ENCODE measurements around the gene PLEKHG2.
"Not testable (repeated sequence)": the region's sequence is repeated elsewhere in the genome, so short reads cannot be mapped to it uniquely, and the experiment has no call there.

Gene PLEKHG2
- 23.9 to 40.9 (median 30.6) reads per million in 4 experiments for total RNA-seq

DNA sequence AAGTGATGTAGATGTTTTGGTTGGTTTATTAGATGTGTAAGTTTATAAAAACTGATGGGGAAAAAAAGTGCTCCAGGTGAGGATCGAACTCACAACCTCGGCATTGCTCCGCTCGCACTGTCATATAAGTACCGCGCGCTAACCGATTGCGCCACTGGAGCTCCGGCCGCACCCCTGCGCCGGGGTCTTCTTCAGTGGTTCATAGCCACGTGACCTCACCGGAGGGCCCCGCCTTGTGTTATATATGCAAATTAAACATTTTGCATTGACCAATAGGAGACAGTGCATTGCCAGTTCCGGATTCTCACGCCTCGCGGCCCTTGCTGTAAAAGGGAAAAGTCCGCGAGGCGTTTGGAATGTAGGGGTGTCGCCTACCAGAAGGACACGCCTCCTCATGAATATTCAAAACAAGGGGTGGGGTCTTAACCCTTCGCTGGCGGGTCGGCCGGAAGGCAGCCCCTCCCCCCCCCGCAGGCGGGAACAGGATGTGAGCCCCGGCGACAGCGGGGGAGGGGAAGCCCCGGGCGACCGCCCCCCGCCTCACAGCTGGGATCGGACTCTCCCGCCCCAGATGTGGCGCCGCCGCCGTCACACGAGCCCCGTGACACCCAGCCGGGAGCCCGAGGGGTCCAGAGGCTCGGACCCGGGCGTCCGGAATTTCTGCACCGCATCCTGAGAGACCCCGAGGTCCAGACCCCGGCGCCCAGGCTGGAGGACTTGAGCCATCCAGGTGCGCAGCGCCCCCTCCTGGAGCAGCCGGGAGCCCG is at the start of gene PLEKHG2:
Gene PLEKHG2, plus strand, starts transcription at position 570 of the 767 bp plus-strand sequence. CDS start 1,418 bp downstream, outside the sequence.
- peak; percentile 94 for DNase-seq

DNA sequence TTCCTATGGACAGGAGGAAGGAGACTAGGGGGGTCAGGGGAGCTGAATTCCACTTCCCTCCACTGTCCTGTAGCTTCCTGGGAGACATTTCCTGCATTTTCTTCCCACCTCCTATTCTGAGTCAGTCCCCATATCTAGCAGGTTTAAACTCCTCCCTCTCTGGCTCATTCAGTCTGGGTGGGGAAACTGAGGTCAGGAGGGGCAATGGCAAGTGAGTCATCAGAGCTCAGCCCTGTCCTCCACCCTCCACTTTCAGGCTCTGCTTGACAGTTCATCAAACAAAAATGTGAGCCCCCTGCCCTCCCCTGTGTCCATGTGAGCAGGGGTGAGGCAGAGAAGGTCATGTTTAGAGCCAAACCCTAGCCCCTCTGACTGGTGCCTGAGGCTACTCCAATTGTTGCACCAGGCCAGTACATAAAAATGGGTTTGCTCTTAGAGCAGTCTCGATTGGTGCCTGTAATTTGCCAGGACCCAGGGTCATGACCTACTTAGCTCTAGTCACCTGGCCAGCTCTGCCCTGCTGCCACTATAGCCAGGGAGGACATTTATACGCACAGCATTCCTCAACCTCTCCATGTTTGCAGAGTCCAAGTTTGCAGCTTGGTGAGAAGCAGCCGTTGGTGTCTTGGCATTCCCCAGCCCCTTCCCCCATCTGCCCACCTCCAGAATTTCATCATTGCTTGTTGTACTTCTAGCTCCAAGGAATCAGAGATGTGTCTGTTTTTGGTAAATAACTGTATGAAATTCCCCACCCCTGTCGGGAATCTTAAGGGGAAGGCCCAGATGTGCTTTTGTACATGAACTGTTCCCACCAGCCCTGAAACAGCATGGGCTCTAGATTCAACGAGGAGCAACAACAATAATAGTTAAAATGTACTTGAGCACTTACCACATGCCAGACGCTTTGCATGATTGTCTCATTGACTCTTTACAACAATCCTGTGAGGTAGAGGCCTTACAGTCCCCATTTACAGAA is 49.5 kb upstream of the PLEKHG2 start:
- no peak for DNase-seq

DNA sequence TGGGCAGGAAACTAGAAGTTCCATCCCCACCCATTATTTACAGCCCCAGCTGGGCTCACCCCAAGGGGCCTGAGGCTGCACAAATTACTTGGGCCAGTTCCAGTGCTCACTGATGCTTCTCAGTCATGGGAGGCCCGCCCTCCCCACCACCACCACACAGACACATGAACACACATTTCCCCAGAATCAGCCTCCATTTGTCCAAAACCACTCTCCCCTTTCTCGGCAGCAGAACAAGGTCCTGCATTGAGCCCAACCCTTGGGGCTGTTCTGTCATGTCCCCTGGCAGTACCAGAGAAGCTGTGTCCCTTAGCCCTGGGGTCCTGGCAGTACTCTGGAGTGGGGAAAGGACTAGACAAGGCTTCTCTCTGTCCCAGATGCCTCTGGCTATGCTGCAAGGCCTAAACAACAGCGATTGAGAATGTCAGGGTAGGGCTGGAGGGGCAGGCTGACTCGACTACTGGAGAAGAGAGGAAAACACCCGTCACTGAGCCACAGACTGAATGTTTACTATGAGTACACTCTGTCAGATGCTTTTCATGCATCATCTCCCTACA is 48.5 kb upstream of the PLEKHG2 start:
- no peak for DNase-seq

- DNase-seq, result no peak
Observed at GRCh38 chr19:39365531-39365930, 46.9 kb upstream of the PLEKHG2 start.

GRCh38 chr19:39369200-39369599 is 43.3 kb upstream of the PLEKHG2 start:
- DNase-seq, result no peak

DNA sequence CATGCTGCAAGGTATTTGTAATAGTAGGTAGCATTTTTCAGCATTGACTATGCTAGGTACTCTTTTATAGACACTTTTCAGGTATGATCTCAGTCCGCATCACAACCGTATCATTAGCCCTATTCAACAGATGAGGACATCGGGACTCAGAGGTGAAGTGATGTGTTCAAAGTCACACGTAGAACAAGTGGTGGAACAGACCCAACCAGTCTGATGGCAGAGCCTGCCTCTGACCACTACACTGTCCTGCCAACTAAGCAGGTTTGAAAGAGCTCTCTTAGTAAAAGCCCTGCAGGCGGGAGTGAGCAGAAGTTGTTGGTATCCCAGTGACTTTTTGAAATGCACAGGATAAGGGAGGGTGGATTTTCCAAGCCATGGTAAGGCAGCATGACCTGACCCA is 41.7 kb upstream of the PLEKHG2 start:
- DNase-seq, result no peak

GRCh38 chr19:39372047-39372802 is 40.2 kb upstream of the PLEKHG2 start:
- DNase-seq, result no peak

- DNase-seq, result no peak
Observed at GRCh38 chr19:39372941-39373340, 39.5 kb upstream of the PLEKHG2 start.

DNA sequence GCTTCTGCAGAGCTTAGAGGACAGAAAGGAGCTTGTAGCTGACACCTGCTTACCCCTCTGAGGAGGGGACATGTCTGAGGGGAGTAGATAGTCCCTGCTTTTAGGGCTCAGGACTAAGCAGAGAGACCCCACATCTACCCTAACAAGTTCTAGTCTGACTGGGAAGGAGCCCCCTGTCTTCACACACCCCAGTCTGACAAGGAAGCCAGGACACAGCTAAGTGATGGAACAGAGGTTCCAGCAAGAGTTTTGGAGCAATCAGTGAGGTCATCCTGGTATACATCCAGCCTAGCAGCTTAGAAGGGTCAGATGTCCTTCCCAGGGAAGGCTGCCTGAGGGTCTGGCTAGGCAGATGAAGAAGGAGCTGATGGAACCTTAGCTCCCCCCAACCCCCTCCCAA is 36.5 kb upstream of the PLEKHG2 start:
- no peak for DNase-seq

DNA sequence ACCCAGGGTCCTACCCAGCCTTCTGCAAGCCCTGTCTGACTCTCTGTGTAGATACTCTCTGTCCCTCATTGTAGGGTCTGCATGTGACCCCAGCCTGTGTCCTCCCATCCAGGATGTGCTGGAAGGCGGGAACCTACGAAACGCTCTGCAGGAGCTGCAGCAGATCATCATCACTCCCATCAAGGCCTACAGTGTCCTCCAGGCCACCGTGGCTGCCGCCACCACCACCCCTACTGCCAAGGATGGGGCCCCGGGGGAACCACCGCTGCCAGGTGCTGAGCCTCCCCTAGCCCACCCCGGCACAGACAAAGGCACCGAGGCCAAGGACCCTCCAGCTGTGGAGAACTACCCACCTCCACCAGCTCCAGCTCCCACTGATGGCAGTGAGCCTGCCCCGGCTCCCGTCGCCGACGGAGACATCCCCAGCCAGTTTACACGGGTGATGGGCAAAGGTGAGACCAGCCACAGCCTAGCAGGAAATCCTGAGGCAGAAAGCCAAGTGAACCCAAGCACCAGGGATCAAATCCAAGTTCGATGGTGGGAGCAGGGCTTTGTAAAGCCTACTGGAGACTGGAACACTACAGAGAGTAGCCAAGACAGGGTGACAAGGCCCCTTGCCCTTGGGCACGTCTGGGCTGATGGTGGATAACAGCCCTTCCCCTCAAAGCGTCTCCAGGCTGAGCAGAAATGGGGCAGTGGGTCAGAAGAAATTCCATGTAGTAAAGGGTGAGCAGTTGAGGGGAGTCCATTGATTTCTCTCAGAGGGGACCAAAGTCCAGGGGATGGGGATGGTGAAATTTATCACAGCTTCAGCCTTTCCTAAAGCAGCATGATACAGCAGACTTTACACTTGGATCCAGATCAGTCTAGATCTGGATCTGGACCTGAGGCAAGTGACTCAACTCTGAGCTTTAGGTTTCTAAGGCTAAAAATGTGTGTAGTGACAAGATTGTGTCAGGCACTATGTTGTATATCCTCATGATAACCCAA is 34.8 kb upstream of the PLEKHG2 start:
- no peak for DNase-seq

DNA sequence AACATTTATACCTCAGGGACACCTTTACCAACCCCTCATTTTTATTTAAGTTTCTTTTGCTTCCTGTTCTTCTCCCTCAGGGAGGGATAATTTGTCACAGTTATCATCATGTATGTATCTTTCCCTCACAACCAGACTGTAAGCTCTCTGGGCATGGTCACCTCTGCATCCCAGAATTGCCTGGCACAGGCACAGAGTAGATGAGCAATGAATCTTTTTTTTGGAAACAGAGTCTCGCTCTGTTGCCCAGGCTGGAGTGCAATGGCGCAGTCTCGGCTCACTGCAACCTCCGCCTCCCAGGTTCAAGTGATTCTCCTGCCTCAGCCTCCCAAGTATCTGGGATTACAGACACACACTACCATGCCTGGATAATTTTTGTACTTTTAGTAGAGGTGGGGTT is 33.1 kb upstream of the PLEKHG2 start:
- not testable (repeated sequence) for DNase-seq

- no peak for DNase-seq
Observed at GRCh38 chr19:39379865-39380396, 32.5 kb upstream of the PLEKHG2 start.

DNA sequence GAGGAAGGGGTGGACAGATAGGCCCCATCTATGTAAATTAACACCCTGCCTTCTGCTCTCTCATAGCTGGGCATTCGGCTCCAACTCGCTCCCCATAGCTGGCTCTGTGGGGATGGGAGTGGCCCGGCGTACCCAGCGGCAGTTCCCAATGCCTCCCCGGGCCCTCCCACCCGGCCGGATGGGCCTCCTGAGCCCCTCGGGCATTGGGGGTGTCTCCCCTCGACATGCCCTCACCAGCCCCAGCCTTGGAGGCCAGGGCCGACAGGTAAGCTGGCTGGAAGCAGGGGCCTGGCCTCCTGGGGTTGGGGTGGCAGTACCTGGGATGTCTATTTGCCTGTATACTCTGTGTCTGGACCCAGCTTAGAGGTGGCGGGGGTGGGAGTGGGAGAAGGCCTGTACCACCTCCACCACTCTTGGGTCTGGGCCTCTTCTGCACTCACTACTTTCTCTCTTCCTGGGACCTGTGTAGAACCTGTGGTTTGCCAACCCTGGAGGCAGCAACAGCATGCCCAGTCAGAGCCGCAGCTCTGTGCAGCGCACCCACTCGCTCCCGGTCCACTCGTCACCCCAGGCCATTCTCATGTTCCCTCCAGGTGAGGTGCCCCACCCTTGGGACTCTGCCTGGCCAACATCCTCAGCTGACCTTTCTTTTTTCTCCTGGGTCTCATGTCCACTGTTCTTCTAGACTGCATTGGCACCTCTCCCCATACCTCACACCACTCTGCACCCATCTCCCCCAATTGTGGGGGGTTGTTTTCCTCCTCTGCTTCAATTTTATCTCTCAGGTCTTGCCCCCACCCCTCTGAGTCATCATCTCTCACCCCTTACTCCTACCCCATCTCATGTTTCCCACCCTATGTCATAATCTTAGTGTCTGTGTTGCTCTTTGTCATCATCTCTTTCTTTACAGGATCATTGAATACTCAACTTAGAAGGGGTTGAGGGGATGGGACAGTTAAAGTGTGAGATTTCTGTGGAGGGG is 31.7 kb upstream of the PLEKHG2 start:
- DNase-seq, result no peak

- no peak for DNase-seq
Observed at GRCh38 chr19:39381910-39382611, 30.4 kb upstream of the PLEKHG2 start.

DNA sequence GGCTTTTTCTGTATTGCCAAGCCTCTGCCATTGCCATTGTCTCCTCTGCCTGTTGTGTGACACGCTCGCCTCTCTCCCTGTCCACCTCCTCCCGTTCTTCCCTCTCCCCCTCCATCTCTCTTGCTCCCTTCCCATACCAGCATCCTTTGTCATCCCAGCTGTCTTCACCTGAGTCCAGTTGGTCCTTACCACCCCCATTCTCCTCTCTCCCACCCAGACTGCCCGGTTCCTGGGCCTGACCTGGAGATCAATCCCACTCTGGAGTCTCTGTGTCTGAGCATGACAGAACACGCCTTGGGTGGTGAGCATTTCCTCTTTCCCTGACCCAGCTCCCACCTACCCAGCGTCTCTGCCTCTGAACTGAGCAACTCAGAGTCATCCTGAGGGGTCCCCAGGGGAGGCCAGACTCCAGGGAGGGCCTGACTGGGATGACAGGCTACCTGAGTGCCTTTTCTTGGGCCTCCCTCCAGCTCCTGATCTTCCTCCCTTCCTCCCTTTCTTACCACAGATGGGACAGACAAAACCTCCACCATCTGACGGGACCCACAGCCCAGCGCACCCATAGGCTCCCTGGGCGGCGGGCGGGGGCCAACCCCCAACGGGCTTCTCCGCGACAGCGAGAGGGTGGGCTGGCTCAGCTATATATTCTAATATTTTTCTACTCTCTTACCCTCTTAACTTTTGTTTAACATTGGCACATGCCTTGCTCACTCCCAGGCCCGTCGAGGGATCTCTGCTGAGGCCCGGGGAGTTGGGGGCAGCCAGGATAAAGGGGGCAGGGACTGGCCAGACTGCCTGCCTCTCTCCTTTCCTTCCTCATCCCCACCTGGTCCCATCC is 29.3 kb upstream of the PLEKHG2 start:
- DNase-seq, result no peak

GRCh38 chr19:39384839-39385568 is 27.5 kb upstream of the PLEKHG2 start:
- DNase-seq, result no peak
